Body of pancreas (tissue), 4 donors: ENCODE data around the gene NLGN1. TPM values are rescaled to one million over a fixed set of nuclear protein-coding genes. Genes with fewer than 3 reads are reported as not detected.

Experiments used
- ATAC-seq: fragments of 150-250 bp; one replicate; pipeline ENCODE4 v1.9.1; 2016
- DNase-seq, 4 donors: peaks; one replicate each; pipeline ENCODE4 v3.0.0-alpha.2; 2019
- H3K27ac ChIP-seq, 4 donors: fragments of 200-600 bp; sonication (generic); 1 replicate in 3 of 4; 2 replicates in 1 of 4; pipeline versions ENCODE4 v1.5.1 to v1.6.1; 2016 to 2019; ENCODE audit warnings: mild to moderate bottlenecking in 1 of 4, mixed read lengths in 1 of 4, moderate library complexity in 1 of 4
- H3K27me3 ChIP-seq, 2 donors: fragments of 200-600 bp; sonication (generic); one replicate each; pipeline ENCODE4 v1.6.0; 2016; ENCODE audit warnings: mild to moderate bottlenecking in 1 of 2
- H3K36me3 ChIP-seq, 2 donors: fragments of 200-600 bp; sonication (generic); replicated peaks in 1 of 2; 2 replicates each; pipeline ENCODE4 v1.5.1; 2016; ENCODE audit warnings: low read depth in 2 of 2; ENCODE audit not compliant: insufficient read depth in 1 of 2
- H3K4me1 ChIP-seq: fragments of 200-600 bp; sonication (generic); one replicate; pipeline ENCODE4 v1.6.0; 2016
- H3K4me3 ChIP-seq, 2 donors: fragments of 200-600 bp; sonication (generic); 1 replicate in 1 of 2; 2 replicates in 1 of 2; pipeline ENCODE4 v1.5.1; 2016 to 2019
- H3K9me3 ChIP-seq, 3 donors: fragments of 200-600 bp; sonication (generic); 1 replicate in 2 of 3; 2 replicates in 1 of 3; pipeline ENCODE4 v1.5.1; 2016
- POLR2A ChIP-seq, 3 donors: fragments of 450-650 bp; IDR thresholded peaks; one replicate each; pipeline ENCODE4 v1.6.1; 2016; ENCODE audit warnings: antibody characterized with exemption in 3 of 3, mild to moderate bottlenecking in 2 of 3
- WGBS, 2 donors: methylation state at CpG; one replicate each; pipeline ENCODE4 v1.1.5; 2017; 5-methylcytosine and 5-hydroxymethylcytosine counted together
- intact Hi-C: fragments of 100-400 bp; cut with DNase I; formaldehyde crosslinking; loops from one replicate; pipeline ENCODE4 v1.15.1; 2023
- total RNA-seq, 2 donors: library from RNA; depleted of rRNA; stranded (reverse); fragments of >200 nt; gene quantifications; one replicate each; pipeline ENCODE4 v1.1.0, GENCODE V29; 2016
- TF ChIP-seq, protein P1 (sequence below), 7 experiments: fragments of 450-650 bp in 4 of 7; fragments of 200-600 bp in 3 of 7; sonication (generic) in 3 of 7; IDR thresholded peaks; one replicate each; pipeline ENCODE4 v1.5.1; 2016 to 2019; ENCODE audit warnings: antibody characterized with exemption in 7 of 7

The NLGN1 gene
- total RNA-seq, 2 donors from 2014 or later = 0.52 to 1.3 TPM

DNA sequence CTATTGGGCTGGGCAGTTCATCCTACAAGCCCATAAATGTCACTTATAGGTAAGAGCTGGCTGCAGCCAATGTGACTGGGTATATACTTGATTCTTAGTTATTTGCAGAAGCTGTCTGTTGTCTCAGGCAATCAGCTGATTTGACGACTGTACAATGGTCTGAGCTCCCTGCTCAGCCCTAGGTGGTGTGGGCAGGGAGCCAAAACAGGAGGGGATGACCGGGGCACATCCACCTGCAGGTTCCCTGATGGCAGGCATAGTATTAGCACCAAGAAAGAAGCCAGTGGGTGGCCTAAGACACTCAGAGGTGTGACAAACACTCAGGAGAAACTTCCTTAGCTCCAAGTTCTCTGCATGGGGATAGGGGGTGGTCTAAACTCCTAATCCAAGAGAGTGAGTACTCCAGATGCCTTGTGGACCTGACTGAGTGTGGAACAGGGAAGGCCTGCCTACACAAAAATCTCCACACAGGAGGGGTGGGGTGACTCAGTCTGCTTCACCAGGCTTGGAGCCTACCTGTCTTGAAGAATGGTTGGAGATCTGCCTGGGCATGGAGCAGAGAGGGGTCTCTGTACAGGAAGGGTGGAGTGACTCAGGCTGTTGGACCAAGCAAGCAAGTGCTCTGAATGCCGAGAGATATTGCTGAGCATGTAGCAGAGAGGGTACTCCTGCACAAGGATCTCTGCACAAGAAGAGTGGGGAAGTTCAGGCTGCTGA, 771.2 kb downstream of the NLGN1 start:
- Histone ChIP-seq H3K36me3 (no peaks in the 10 kb centered on the region), H3K9me3 (peaks cover 0 to 10% (median 0%) of the 10 kb centered on the region in 3 donors), H3K4me3 (no peak overlapping the region), H3K27ac (no peak overlapping the region), H3K4me1 (no peaks in the 10 kb centered on the region), H3K27me3 (no peaks in the 10 kb centered on the region)
- DNase-seq = no peak
- intact Hi-C loops = no loop called here
- ATAC-seq = no peak
- WGBS, 2 donors = 55 to 67% methylated on average over 2 to 3 of the region's 3 CpGs
- TF ChIP-seq, protein P1, sequence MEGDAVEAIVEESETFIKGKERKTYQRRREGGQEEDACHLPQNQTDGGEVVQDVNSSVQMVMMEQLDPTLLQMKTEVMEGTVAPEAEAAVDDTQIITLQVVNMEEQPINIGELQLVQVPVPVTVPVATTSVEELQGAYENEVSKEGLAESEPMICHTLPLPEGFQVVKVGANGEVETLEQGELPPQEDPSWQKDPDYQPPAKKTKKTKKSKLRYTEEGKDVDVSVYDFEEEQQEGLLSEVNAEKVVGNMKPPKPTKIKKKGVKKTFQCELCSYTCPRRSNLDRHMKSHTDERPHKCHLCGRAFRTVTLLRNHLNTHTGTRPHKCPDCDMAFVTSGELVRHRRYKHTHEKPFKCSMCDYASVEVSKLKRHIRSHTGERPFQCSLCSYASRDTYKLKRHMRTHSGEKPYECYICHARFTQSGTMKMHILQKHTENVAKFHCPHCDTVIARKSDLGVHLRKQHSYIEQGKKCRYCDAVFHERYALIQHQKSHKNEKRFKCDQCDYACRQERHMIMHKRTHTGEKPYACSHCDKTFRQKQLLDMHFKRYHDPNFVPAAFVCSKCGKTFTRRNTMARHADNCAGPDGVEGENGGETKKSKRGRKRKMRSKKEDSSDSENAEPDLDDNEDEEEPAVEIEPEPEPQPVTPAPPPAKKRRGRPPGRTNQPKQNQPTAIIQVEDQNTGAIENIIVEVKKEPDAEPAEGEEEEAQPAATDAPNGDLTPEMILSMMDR (IDR thresholded peaks at IDR 0.05) = no peak
- no peak for TF ChIP-seq POLR2A (IDR thresholded peaks at IDR 0.05)

DNA sequence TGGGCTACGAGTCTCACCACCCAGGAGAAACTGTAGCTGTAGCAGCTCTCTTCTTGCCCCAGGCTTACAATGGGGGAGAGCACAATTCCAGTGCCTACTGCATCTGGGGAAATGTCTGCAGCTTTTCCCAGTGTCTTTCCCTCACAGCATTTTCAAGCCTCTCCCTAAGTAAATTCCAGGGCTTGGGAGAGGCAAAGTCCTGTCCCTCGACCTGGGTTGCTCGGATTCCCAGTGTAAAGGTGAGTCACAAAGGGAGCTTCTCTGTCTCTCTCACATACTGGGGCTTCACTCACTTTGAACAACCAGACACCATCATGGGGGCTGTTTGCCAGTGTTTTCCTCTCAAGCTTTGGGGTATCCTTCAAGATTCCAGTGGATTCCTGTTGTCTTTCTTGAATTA, 772.2 kb downstream of the NLGN1 start:
- no peaks in the 10 kb centered on the region for H3K27me3 ChIP-seq
- no peak overlapping the region for H3K4me3 ChIP-seq
- ATAC-seq (no peak), DNase-seq (no peak)
- H3K9me3 ChIP-seq = peaks cover 0 to 2% (median 0%) of the 10 kb centered on the region in 3 donors
- no peaks in the 10 kb centered on the region for H3K4me1 ChIP-seq
- no peak overlapping the region for H3K27ac ChIP-seq
- 43 to 57% methylated on average over 3 of the region's 3 CpGs for WGBS, 2 donors
- intact Hi-C loops = no loop called here
- no peaks in the 10 kb centered on the region for H3K36me3 ChIP-seq
- no peak for TF ChIP-seq POLR2A (IDR thresholded peaks at IDR 0.05)
- TF ChIP-seq, protein P1 (IDR thresholded peaks at IDR 0.05) = no peak

DNA sequence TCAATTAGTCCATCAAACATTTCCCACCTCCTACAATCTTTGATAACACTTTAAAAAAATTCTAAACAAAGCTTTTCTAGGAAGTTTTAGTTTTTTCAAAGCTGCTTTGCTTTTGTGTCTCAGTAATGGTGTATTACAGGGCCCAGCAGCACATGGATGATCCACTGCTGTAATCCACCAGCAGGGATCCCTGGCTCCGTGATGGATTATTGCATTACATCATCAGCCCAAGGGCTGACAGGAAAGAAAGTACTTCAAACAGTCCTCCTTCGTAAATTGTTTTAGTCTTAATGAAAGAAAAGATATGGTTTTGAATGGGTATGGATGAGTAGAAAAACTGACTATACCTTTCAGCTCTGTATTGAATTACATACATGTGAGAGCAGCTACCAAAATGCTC, 772.7 kb downstream of the NLGN1 start:
- Histone ChIP-seq H3K9me3 (no peaks in the 10 kb centered on the region), H3K36me3 (no peaks in the 10 kb centered on the region), H3K4me3 (no peak overlapping the region), H3K27ac (no peak overlapping the region), H3K4me1 (no peaks in the 10 kb centered on the region), H3K27me3 (no peaks in the 10 kb centered on the region)
- ATAC-seq (no peak), DNase-seq (no peak)
- intact Hi-C loops = no loop called here
- 50 to 61% methylated on average over 2 of the region's 2 CpGs for WGBS, 2 donors
- no peak for TF ChIP-seq POLR2A (IDR thresholded peaks at IDR 0.05)
- TF ChIP-seq, protein P1 (IDR thresholded peaks at IDR 0.05) = no peak

DNA sequence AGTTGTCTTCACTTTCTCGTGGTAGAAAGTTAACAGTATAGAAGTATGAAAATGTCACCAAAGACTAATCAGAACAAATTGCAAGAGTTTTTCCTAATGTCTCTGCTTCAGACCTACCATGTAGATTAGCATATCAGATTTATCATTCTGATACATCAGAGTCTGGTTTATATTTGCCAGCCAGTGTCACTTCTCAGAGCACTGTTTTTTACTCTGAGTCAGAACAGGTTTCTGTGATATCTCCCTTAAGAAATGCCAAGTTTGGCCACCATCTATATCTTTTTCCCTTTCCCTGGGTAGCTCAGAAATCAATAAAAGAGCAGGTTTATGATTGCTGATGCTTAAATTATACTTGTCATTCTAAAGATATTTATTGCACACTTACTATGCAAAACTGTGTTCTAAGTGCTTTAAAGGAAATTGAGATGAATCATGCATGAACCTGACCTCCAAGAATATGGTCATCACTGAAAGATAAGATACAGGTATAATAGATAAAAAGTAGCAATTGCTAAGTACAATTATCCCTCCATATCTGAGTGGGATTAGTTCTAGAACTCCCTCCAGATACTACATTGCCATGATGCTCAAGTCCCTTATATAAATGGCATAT, 788.9 kb downstream of the NLGN1 start:
- Histone ChIP-seq H3K4me3 (no peak overlapping the region), H3K27me3 (no peaks in the 10 kb centered on the region), H3K27ac (no peak overlapping the region), H3K4me1 (no peaks in the 10 kb centered on the region), H3K36me3 (no peaks in the 10 kb centered on the region), H3K9me3 (no peaks in the 10 kb centered on the region)
- 53 to 61% methylated on average over 1 of the region's 1 CpG for WGBS, 2 donors
- ATAC-seq (no peak), DNase-seq (no peak)
- TF ChIP-seq POLR2A (IDR thresholded peaks at IDR 0.05) = no peak
- TF ChIP-seq, protein P1 (IDR thresholded peaks at IDR 0.05) = no peak
- intact Hi-C loops = no loop called here

DNA sequence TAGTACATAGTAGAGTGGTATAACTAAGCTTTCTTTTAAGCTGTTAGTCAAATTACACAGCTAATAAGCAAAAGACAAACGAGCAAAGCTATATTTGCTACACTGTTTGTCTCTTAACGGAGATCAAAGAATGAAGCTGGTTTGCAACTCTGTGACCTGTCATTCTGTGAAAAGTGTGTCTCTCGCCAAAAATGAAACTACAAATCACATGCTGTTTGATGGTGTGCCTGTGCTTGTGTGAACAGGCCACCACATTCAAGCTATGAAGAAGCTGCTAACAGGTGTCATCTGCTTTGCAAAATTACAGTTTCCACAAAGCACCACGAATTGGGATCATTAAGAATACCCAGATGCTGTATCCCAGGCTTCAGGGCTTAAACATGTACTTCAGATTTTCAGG, 793.8 kb downstream of the NLGN1 start:
- H3K9me3 ChIP-seq = no peaks in the 10 kb centered on the region
- WGBS, 2 donors = 23 to 27% methylated on average over 4 of the region's 4 CpGs
- DNase-seq = no peak
- no peaks in the 10 kb centered on the region for H3K36me3 ChIP-seq
- ATAC-seq = no peak
- H3K4me1 ChIP-seq = no peaks in the 10 kb centered on the region
- H3K4me3 ChIP-seq = no peak overlapping the region
- H3K27ac ChIP-seq = no peak overlapping the region
- H3K27me3 ChIP-seq = no peaks in the 10 kb centered on the region
- TF ChIP-seq, protein P1 (IDR thresholded peaks at IDR 0.05) = no peak
- no peak for TF ChIP-seq POLR2A (IDR thresholded peaks at IDR 0.05)
- intact Hi-C loops = no loop called here
